K562 (cell line): ENCODE results near the gene ARHGAP26. TPM values are rescaled to one million over a fixed set of nuclear protein-coding genes. Genes with fewer than 3 reads are reported as not detected.

ENCODE experiments used
- ATAC-seq: fragments of 200-7000 bp; cut with Tn5 transposase; 3 replicates; pipeline ENCODE4 v1.9.1; 2020; ENCODE audit warnings: moderate library complexity
- BruUV-seq: library from RNA; stranded (reverse); fragments of 400-500 nt; replicated peaks from 2 replicates; lab custom pipeline; 2021; lab: Mats Ljungman, UMichigan
- CTCF ChIA-PET: fragments of 300-600 bp; formaldehyde crosslinking; extraction: SDS; loops from one replicate; lab custom pipeline; 2021; ENCODE audit warnings: low intra/inter-chr PET ratio; lab: Yijun Ruan, JAX
- POLR2A ChIA-PET: fragments of 300-600, 350-650 bp; sonication (Branson Sonifier 250); formaldehyde crosslinking; extraction: SDS; loops from one replicate; lab custom pipeline; 2021; ENCODE audit warnings: antibody characterized with exemption, inconsistent platforms; lab: Yijun Ruan, JAX
- DNase-seq, 4 experiments: peaks; one replicate each; pipeline versions ENCODE4 v3.0.0 to v3.0.0-alpha.2; 2011 to 2018; ENCODE audit warnings: low spot score in 3 of 4, mixed read lengths in 3 of 4; ENCODE audit errors: extremely low read depth in 1 of 4
- FAIRE-seq: peaks from 2 replicates; lab custom pipeline; 2011; peaks lifted over from hg19 to GRCh38; lab: Jason Lieb, UNC
- H2AFZ ChIP-seq: 2 replicates; pipeline ENCODE4 v1.6.0; 2011; ENCODE audit warnings: low read depth, low read length, control low read depth, inconsistent platforms
- H3K27ac ChIP-seq: fragments of 200-600 bp; 3 replicates; pipeline ENCODE4 v1.8.0; 2011; ENCODE audit warnings: low read depth, mild to moderate bottlenecking, control low read depth, inconsistent platforms, low read length, moderate library complexity, mixed read lengths; ENCODE audit errors: extremely low read depth
- H3K27me3 ChIP-seq, 2 experiments: fragments of 300-600 bp in 1 of 2; 2 replicates in 1 of 2; 3 replicates in 1 of 2; pipeline versions ENCODE4 v1.6.0 to v1.8.0; 2011; ENCODE audit warnings: inconsistent platforms in 2 of 2, low read length in 2 of 2, mild to moderate bottlenecking in 1 of 2, mixed read lengths in 1 of 2, moderate library complexity in 1 of 2; ENCODE audit not compliant: control insufficient read depth in 2 of 2, insufficient read depth in 2 of 2
- H3K36me3 ChIP-seq: fragments of 300-600 bp; 3 replicates; pipeline ENCODE4 v1.8.0; 2011; ENCODE audit warnings: mild to moderate bottlenecking, low read length, inconsistent platforms; ENCODE audit not compliant: control insufficient read depth, insufficient read depth
- H3K4me1 ChIP-seq, 2 experiments: fragments of 200-600 bp in 1 of 2; replicated peaks in 1 of 2; 2 replicates in 1 of 2; 3 replicates in 1 of 2; pipeline versions ENCODE4 v1.5.1 to v1.8.0; 2011; ENCODE audit warnings: inconsistent platforms in 2 of 2, low read length in 2 of 2, mild to moderate bottlenecking in 1 of 2, mixed read lengths in 1 of 2, moderate library complexity in 1 of 2; ENCODE audit not compliant: control insufficient read depth in 2 of 2, insufficient read depth in 2 of 2
- H3K4me2 ChIP-seq: 2 replicates; pipeline ENCODE4 v1.6.1; 2011; ENCODE audit warnings: low read length, control low read depth, inconsistent platforms, mixed read lengths; ENCODE audit not compliant: insufficient read depth
- H3K4me3 ChIP-seq: fragments of 200-600 bp; sonication (generic), shearing (Covaris generic); 2 replicates; pipeline ENCODE4 v1.5.1; 2016; ENCODE audit warnings: control low read depth, inconsistent platforms
- H3K79me2 ChIP-seq: fragments of 200-600 bp; 3 replicates; pipeline ENCODE4 v1.8.0; 2011; ENCODE audit warnings: low read length, inconsistent platforms; ENCODE audit not compliant: control insufficient read depth, insufficient read depth
- H3K9ac ChIP-seq, 2 experiments: 2 replicates each; pipeline versions ENCODE4 v1.6.0 to v1.6.1; 2011; ENCODE audit warnings: low read depth in 2 of 2, low read length in 2 of 2, control low read depth in 1 of 2, inconsistent platforms in 1 of 2, mild to moderate bottlenecking in 1 of 2, mixed read lengths in 1 of 2; ENCODE audit not compliant: insufficient read depth in 1 of 2
- H3K9me1 ChIP-seq: one replicate; pipeline ENCODE4 v1.6.0; 2011; ENCODE audit warnings: inconsistent platforms, mild to moderate bottlenecking, low read length, moderate library complexity; ENCODE audit not compliant: control insufficient read depth, insufficient read depth
- H3K9me3 ChIP-seq: replicated peaks from 2 replicates; pipeline ENCODE4 v1.5.1; 2011; ENCODE audit warnings: low read depth, low read length, inconsistent platforms; ENCODE audit not compliant: control insufficient read depth, insufficient read depth
- H4K20me1 ChIP-seq: replicated peaks from 2 replicates; pipeline ENCODE4 v1.6.1; 2011; ENCODE audit warnings: low read length, inconsistent platforms, mixed read lengths; ENCODE audit not compliant: control insufficient read depth, insufficient read depth
- FIP1L1 ChIP-seq: fragments of 200-400 bp; formaldehyde crosslinking; IDR thresholded peaks from 2 replicates; pipeline ENCODE4 v1.6.1; 2018; ENCODE audit warnings: mild to moderate bottlenecking, low read depth, low read length; ENCODE audit not compliant: poor library complexity, severe bottlenecking
- FOSL1 ChIP-seq: fragments of 200-800 bp; sonication (Bioruptor generic); conservative IDR thresholded peaks from 2 replicates; pipeline ENCODE4 v1.6.1; 2016; ENCODE audit warnings: missing genetic modification characterization, missing compliant biosample characterization
- NR1H2 ChIP-seq: sonication (generic); formaldehyde crosslinking; IDR thresholded peaks from 2 replicates; pipeline ENCODE4 v1.4.0; 2020; ENCODE audit warnings: mild to moderate bottlenecking, missing genetic modification reagents
- RERE ChIP-seq: sonication (generic); formaldehyde crosslinking; IDR thresholded peaks from 2 replicates; pipeline ENCODE4 v1.8.0; 2023; ENCODE audit warnings: missing genetic modification reagents, mild to moderate bottlenecking, borderline replicate concordance
- TCF7L2 ChIP-seq: fragments of 150-350 bp; IDR thresholded peaks from 2 replicates; pipeline ENCODE4 v1.6.1; 2016; ENCODE audit warnings: low read depth, mild to moderate bottlenecking, low read length, moderate library complexity
- UBTF ChIP-seq, 2 experiments: IDR thresholded peaks; 2 replicates each; pipeline ENCODE4 v1.6.1; 2012; ENCODE audit warnings: improper control_type of control experiment in 2 of 2, low read depth in 2 of 2, low read length in 2 of 2, borderline replicate concordance in 1 of 2
- ZNF354B ChIP-seq: fragments of 250-450 bp; sonication (Bioruptor Pico); IDR thresholded peaks from 2 replicates; pipeline ENCODE4 v1.4.0; 2020
- ZNF589 ChIP-seq: fragments of 200-800 bp; sonication (Bioruptor generic); IDR thresholded peaks from 2 replicates; pipeline ENCODE4 v1.6.1; 2016; ENCODE audit warnings: low read depth, missing genetic modification characterization, missing compliant biosample characterization
- WGBS: fragments of 100-300 bp; shearing (Covaris generic); methylation state at CpG from one replicate; pipeline ENCODE4 v1.1.6; 2016; ENCODE audit warnings: low coverage, mixed read lengths; ENCODE audit not compliant: insufficient coverage; ENCODE audit errors: missing lambda C conversion rate; 5-methylcytosine and 5-hydroxymethylcytosine counted together
- in situ Hi-C: fragments of 300-500 bp; cut with MboI; formaldehyde crosslinking; loops from 4 replicates; pipeline ENCODE4 v1.15.0; 2018; ENCODE audit warnings: inconsistent platforms, mixed read lengths
- intact Hi-C: fragments of 100-400 bp; cut with micrococcal nuclease; formaldehyde crosslinking; loops from 2 replicates; pipeline ENCODE4 v1.14.2; 2022
- polyA plus RNA-seq, 8 experiments: library from polyadenylated mRNA; depleted of rRNA in 4 of 8; stranded (reverse) in 5 of 8; unstranded in 3 of 8; fragments of >200 nt; fragmentation: Nextera tagmentation in 2 of 8; fragmentation: Illumina TruSeq in 1 of 8; extraction: Ambion mirVana in 2 of 8; extraction: Trizol in 1 of 8; gene quantifications; 2 replicates each; pipeline versions ENCODE4 v1.2.1 to v1.2.3, GENCODE V29; 2011 to 2014; ENCODE audit warnings: inconsistent platforms in 1 of 8, missing spikeins in 1 of 8
- total RNA-seq, 7 experiments: library from RNA; depleted of rRNA in 6 of 7; stranded (reverse); fragments of >200 nt in 6 of 7; fragmentation: Illumina TruSeq in 2 of 7; extraction: Trizol in 2 of 7; gene quantifications; 2 replicates each; pipeline versions ENCODE4 v1.2.1 to v1.2.3, GENCODE V29; 2011 to 2021; ENCODE audit warnings: low replicate concordance in 1 of 7

Gene ARHGAP26
- total and polyA plus RNA-seq, 9 of the 15 experiments (the other 6 are each of a cell fraction or from before 2014, with no cell fraction given) = 0.13 to 1.1 (median 0.55) TPM

- Histone ChIP-seq H3K79me2 (no peaks in the 10 kb centered on the region), H3K9ac (no peak overlapping the region), H3K9me1 (no peaks in the 10 kb centered on the region), H3K9me3 (no peaks in the 10 kb centered on the region), H3K4me3 (no peak overlapping the region), H3K36me3 (no peaks in the 10 kb centered on the region), H2AFZ (no peak overlapping the region), H4K20me1 (no peaks in the 10 kb centered on the region), H3K27ac (no peak overlapping the region), H3K4me1 (no peaks in the 10 kb centered on the region), H3K27me3 (no peaks in the 10 kb centered on the region), H3K4me2 (no peak overlapping the region)
- WGBS = 13% methylated on average over 1 of the region's 1 CpG
- TF ChIP-seq RERE (CRISPR knock-in tag) (no peak), ZNF354B (CRISPR knock-in tag) (no peak), UBTF (IDR thresholded peaks at IDR 0.05; ENCODE audit: borderline replicate concordance in 1 of 2, low read depth in 2 of 2, low read length in 2 of 2) (no peak), FIP1L1 (no peak), TCF7L2 (no peak), NR1H2 (no peak), FOSL1 (no peak), ZNF589 (CRISPR knock-in tag) (no peak)
- intact Hi-C loops = no loop called here
- in situ Hi-C loops = no loop called here
- FAIRE-seq = no peak
- no peak for ATAC-seq
- no TSS peak for BruUV-seq
- CTCF ChIA-PET = no interaction called here
- DNase-seq = no peak
- POLR2A ChIA-PET = interaction anchor here (1.2 to 1.4 kb wide), 2 partner anchors 8 to 10 kb away, joined by 4 read pairs; no protein-coding TSS in a partner anchor
Measured at GRCh38 chr5:143156086-143156485, 385.9 kb downstream of the ARHGAP26 start.
